HCT116 (cell line): Measurements from ENCODE around the gene ENTPD6. TPM values are rescaled to one million over a fixed set of nuclear protein-coding genes. Genes with fewer than 3 reads are reported as not detected.

Experiments used
- ATAC-seq: fragments of 200-7000 bp; cut with Tn5 transposase; 2 replicates; pipeline ENCODE4 v1.9.1; 2020; ENCODE audit warnings: mild to moderate bottlenecking, moderate library complexity
- BruUV-seq: library from RNA; stranded (reverse); fragments of 400-500 nt; replicated peaks from 2 replicates; lab custom pipeline; 2021; lab: Mats Ljungman, UMichigan
- CTCF ChIA-PET: fragments of 300-600 bp; sonication (Branson Sonifier 250); formaldehyde crosslinking; loops from one replicate; lab custom pipeline; 2021; ENCODE audit warnings: antibody characterized with exemption; lab: Charles Lee
- POLR2A ChIA-PET: fragments of 300-600, 350-600 bp; sonication (Branson Sonifier 250); formaldehyde crosslinking; loops from one replicate; lab custom pipeline; 2021; ENCODE audit warnings: antibody characterized with exemption; lab: Charles Lee
- RAD21 ChIA-PET, 2 experiments: fragments of 300-600 bp; sonication (Branson Sonifier 250); formaldehyde crosslinking; loops; one replicate each; lab custom pipeline; 2023; ENCODE audit warnings: low total read pairs in 2 of 2; ENCODE audit not compliant: uncharacterized antibody in 2 of 2, unreplicated experiment in 2 of 2, low non-redundant PET in 1 of 2; lab: Charles Lee
- DNase-seq: peaks from one replicate; pipeline ENCODE4 v3.0.0-alpha.2; 2010; ENCODE audit warnings: low read depth, low spot score
- H2AFZ ChIP-seq: fragments of 200-600 bp; shearing (Covaris generic), sonication (generic); 2 replicates; pipeline ENCODE4 v1.6.1; 2017; ENCODE audit warnings: low read depth, mixed run types, mixed read lengths, antibody characterized with exemption, low read length; ENCODE audit not compliant: poor library complexity, severe bottlenecking
- H3K27ac ChIP-seq: 2 replicates; pipeline ENCODE4 v1.5.1; 2012; ENCODE audit warnings: low read depth, low read length
- H3K27me3 ChIP-seq: fragments of 200-600 bp; sonication (generic); 2 replicates; pipeline ENCODE4 v1.6.1; 2016; ENCODE audit warnings: mixed run types, low read length, mixed read lengths; ENCODE audit not compliant: insufficient read depth
- H3K36me3 ChIP-seq, 2 experiments: fragments of 200-500 bp in 1 of 2; fragments of 200-600 bp in 1 of 2; sonication (Bioruptor generic) in 1 of 2; sonication (generic) in 1 of 2; 2 replicates each; pipeline versions ENCODE4 v1.5.1 to v1.6.1; 2014 to 2016; ENCODE audit warnings: low read length in 2 of 2, inconsistent platforms in 1 of 2, mixed read lengths in 1 of 2, mixed run types in 1 of 2; ENCODE audit not compliant: insufficient read depth in 2 of 2, control insufficient read depth in 1 of 2
- H3K4me1 ChIP-seq, 2 experiments: fragments of 200-600 bp in 1 of 2; sonication (generic) in 1 of 2; 2 replicates each; pipeline versions ENCODE4 v1.5.1 to v1.6.1; 2012 to 2017; ENCODE audit warnings: low read length in 2 of 2, inconsistent platforms in 1 of 2, mild to moderate bottlenecking in 1 of 2, mixed read lengths in 1 of 2, mixed run types in 1 of 2, moderate library complexity in 1 of 2; ENCODE audit not compliant: insufficient read depth in 2 of 2, control insufficient read depth in 1 of 2
- H3K4me2 ChIP-seq: fragments of 200-600 bp; sonication (generic); 2 replicates; pipeline ENCODE4 v1.6.1; 2017; ENCODE audit warnings: mixed run types, low read length, mixed read lengths
- H3K4me3 ChIP-seq, 2 experiments: fragments of 200-600 bp in 1 of 2; sonication (generic) in 1 of 2; replicated peaks in 1 of 2; 2 replicates each; pipeline ENCODE4 v1.5.1; 2011 to 2016; ENCODE audit warnings: low read length in 2 of 2, control low read depth in 1 of 2, low read depth in 1 of 2, mild to moderate bottlenecking in 1 of 2, mixed read lengths in 1 of 2, mixed run types in 1 of 2
- H3K79me2 ChIP-seq: fragments of 200-600 bp; sonication (generic); 2 replicates; pipeline ENCODE4 v1.6.1; 2017; ENCODE audit warnings: mild to moderate bottlenecking, mixed run types, low read length, moderate library complexity, mixed read lengths; ENCODE audit not compliant: insufficient read depth
- H3K9ac ChIP-seq: fragments of 200-600 bp; sonication (generic); 2 replicates; pipeline ENCODE4 v1.6.1; 2016; ENCODE audit warnings: low read length, mixed read lengths
- H3K9me2 ChIP-seq: fragments of 200-600 bp; sonication (generic), shearing (Covaris generic); 2 replicates; pipeline ENCODE4 v1.6.1; 2017; ENCODE audit warnings: mixed run types, mild to moderate bottlenecking, moderate library complexity; ENCODE audit not compliant: insufficient read depth
- H3K9me3 ChIP-seq, 2 experiments: fragments of 200-500 bp in 1 of 2; fragments of 200-600 bp in 1 of 2; sonication (Bioruptor generic) in 1 of 2; sonication (generic) in 1 of 2; 2 replicates each; pipeline ENCODE4 v1.6.1; 2014 to 2017; ENCODE audit warnings: low read length in 2 of 2, mixed read lengths in 2 of 2, inconsistent platforms in 1 of 2, low read depth in 1 of 2, mild to moderate bottlenecking in 1 of 2, mixed run types in 1 of 2, moderate library complexity in 1 of 2; ENCODE audit not compliant: control insufficient read depth in 1 of 2, insufficient read depth in 1 of 2
- H4K20me1 ChIP-seq: fragments of 200-600 bp; sonication (generic), shearing (Covaris generic); 2 replicates; pipeline ENCODE4 v1.6.1; 2017; ENCODE audit warnings: mixed run types, mild to moderate bottlenecking, moderate library complexity; ENCODE audit not compliant: insufficient read depth
- ELF1 ChIP-seq: IDR thresholded peaks from 2 replicates; pipeline ENCODE4 v1.6.1; 2012; ENCODE audit warnings: low read depth, borderline replicate concordance
- JUND ChIP-seq: IDR thresholded peaks from 2 replicates; pipeline ENCODE4 v1.6.1; 2012
- POLR2AphosphoS5 ChIP-seq: IDR thresholded peaks from 2 replicates; pipeline ENCODE4 v1.6.1; 2011; ENCODE audit warnings: mild to moderate bottlenecking, low read depth, low read length, moderate library complexity
- RAD21 ChIP-seq: IDR thresholded peaks from 2 replicates; pipeline ENCODE4 v1.6.1; 2012; ENCODE audit warnings: low read depth, mild to moderate bottlenecking
- SIN3A ChIP-seq: IDR thresholded peaks from 2 replicates; pipeline ENCODE4 v1.6.1; 2012; ENCODE audit warnings: low read depth
- SP1 ChIP-seq: IDR thresholded peaks from 2 replicates; pipeline ENCODE4 v1.6.1; 2012; ENCODE audit warnings: low read depth
- YY1 ChIP-seq: IDR thresholded peaks from 2 replicates; pipeline ENCODE4 v1.6.1; 2011; ENCODE audit warnings: low read length, low read depth, moderate library complexity, mild to moderate bottlenecking; ENCODE audit not compliant: insufficient replicate concordance; ENCODE audit errors: extremely low read depth
- ZNF274 ChIP-seq: fragments of 200-500 bp; sonication (Bioruptor generic); IDR thresholded peaks from 2 replicates; pipeline ENCODE4 v1.6.1; 2014; ENCODE audit warnings: mild to moderate bottlenecking, low read depth, low read length, inconsistent platforms
- intact Hi-C: fragments of 100-400 bp; cut with micrococcal nuclease; formaldehyde crosslinking; loops from 2 replicates; pipeline ENCODE4 v1.10.0; 2022
- total RNA-seq: library from RNA; stranded (reverse); gene quantifications from one replicate; pipeline ENCODE4 v1.2.1, GENCODE V29; 2021; ENCODE audit not compliant: unreplicated experiment
- TF ChIP-seq, protein P1 (sequence below), 3 experiments: fragments of 200-600 bp in 1 of 3; sonication (generic) in 1 of 3; IDR thresholded peaks in 2 of 3; conservative IDR thresholded peaks in 1 of 3; 2 replicates each; pipeline ENCODE4 v1.5.1; 2012 to 2017; ENCODE audit warnings: low read depth in 2 of 3, low read length in 2 of 3, antibody characterized with exemption in 1 of 3, borderline replicate concordance in 1 of 3, control low read depth in 1 of 3, mild to moderate bottlenecking in 1 of 3, mixed read lengths in 1 of 3, mixed run types in 1 of 3, moderate library complexity in 1 of 3; ENCODE audit not compliant: insufficient read depth in 1 of 3
- TF ChIP-seq, protein P2 (sequence below): IDR thresholded peaks from 2 replicates; pipeline ENCODE4 v1.6.1; 2012
- TF ChIP-seq, protein P3 (sequence below): IDR thresholded peaks from 2 replicates; pipeline ENCODE4 v1.6.1; 2012

The ENTPD6 gene
- total RNA-seq, 1 experiment from 2014 or later, result 89.2 TPM

DNA sequence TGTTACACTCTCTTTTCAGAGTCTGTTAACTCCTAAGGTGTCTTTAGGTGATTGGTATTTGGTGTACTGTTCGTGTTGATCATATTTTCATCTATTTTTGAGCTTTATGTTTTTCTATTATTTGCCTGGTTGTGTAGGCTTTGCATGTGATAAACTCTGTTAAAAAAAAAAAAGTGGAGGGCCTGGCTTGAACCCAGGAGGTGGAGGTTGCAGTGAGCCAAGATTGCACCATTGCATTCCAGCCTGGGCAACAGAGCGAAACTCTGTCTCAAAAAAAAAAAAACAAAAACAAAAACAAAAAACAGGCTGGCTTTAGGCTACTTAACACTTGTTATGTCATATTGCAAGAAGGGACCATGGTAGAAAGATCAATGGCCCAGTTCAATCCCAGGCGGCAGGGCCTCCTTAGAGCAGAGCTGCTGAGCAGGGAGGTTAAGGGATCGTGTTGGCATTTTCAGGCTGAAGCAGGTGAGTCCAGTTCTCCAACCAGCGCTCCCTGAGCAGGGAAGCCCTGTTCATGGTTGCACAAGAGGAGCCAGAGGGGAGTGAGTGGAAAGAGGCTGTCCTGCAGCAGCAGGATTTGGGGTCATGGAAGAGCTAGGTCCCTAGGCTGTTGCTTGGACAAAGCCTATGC lies 60.8 kb downstream of the ENTPD6 start:
- H3K79me2 ChIP-seq, result peaks cover 55% of the 10 kb centered on the region
- no peaks in the 10 kb centered on the region for H4K20me1 ChIP-seq
- no peak overlapping the region for H2AFZ ChIP-seq
- H3K27ac ChIP-seq, result no peak overlapping the region
- H3K4me2 ChIP-seq, result no peak overlapping the region
- ChIA-PET POLR2A (interaction anchor here (0.7 to 1.1 kb wide), 2 partner anchors 10 to 652 kb away, joined by 3 to 4 read pairs; no protein-coding TSS in a partner anchor), RAD21 (no interaction called here), CTCF (interaction anchor here (1.0 kb wide), 1 partner anchor 9 kb away, joined by 3 read pairs; the partner anchor contains the start of gene PYGB)
- H3K9me3 ChIP-seq, result no peaks in the 10 kb centered on the region
- H3K27me3 ChIP-seq, result no peaks in the 10 kb centered on the region
- ATAC-seq, result no peak
- H3K4me3 ChIP-seq, result no peak overlapping the region
- H3K4me1 ChIP-seq, result peaks cover 29 to 32% of the 10 kb centered on the region in 2 experiments
- BruUV-seq, result no TSS peak
- DNase-seq, result no peak
- TF ChIP-seq JUND, result no peak
- TF ChIP-seq, protein P1, sequence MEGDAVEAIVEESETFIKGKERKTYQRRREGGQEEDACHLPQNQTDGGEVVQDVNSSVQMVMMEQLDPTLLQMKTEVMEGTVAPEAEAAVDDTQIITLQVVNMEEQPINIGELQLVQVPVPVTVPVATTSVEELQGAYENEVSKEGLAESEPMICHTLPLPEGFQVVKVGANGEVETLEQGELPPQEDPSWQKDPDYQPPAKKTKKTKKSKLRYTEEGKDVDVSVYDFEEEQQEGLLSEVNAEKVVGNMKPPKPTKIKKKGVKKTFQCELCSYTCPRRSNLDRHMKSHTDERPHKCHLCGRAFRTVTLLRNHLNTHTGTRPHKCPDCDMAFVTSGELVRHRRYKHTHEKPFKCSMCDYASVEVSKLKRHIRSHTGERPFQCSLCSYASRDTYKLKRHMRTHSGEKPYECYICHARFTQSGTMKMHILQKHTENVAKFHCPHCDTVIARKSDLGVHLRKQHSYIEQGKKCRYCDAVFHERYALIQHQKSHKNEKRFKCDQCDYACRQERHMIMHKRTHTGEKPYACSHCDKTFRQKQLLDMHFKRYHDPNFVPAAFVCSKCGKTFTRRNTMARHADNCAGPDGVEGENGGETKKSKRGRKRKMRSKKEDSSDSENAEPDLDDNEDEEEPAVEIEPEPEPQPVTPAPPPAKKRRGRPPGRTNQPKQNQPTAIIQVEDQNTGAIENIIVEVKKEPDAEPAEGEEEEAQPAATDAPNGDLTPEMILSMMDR (IDR thresholded peaks at IDR 0.05 in 2 of 3, conservative IDR thresholded peaks at IDR 0.05 in 1 of 3; ENCODE audit: borderline replicate concordance in 1 of 3, insufficient read depth in 1 of 3, low read depth in 2 of 3, low read length in 2 of 3), result no peak
- TF ChIP-seq, protein P2, sequence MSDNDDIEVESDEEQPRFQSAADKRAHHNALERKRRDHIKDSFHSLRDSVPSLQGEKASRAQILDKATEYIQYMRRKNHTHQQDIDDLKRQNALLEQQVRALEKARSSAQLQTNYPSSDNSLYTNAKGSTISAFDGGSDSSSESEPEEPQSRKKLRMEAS, result no peak
- no peak for TF ChIP-seq SIN3A
- no peak for TF ChIP-seq RAD21
- no peak for TF ChIP-seq YY1
- TF ChIP-seq, protein P3, sequence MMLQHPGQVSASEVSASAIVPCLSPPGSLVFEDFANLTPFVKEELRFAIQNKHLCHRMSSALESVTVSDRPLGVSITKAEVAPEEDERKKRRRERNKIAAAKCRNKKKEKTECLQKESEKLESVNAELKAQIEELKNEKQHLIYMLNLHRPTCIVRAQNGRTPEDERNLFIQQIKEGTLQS, result no peak
- TF ChIP-seq ELF1, result no peak
- TF ChIP-seq ZNF274, result no peak
- no peak for TF ChIP-seq POLR2AphosphoS5
- TF ChIP-seq SP1, result no peak
- H3K9me2 ChIP-seq, result no peaks in the 10 kb centered on the region
- H3K36me3 ChIP-seq, result 0 out of 4 replicates have a peak, but pooled peaks cover 0 to 4% of the 10 kb centered on the region in 2 experiments
- intact Hi-C loops, result loop anchor here (10.0 kb wide), 1 partner anchor 48 kb away; no protein-coding TSS in a partner anchor
- no peak overlapping the region for H3K9ac ChIP-seq
